ENCODE data around the gene COG1. TPM values are rescaled to one million over a fixed set of nuclear protein-coding genes. Genes with fewer than 3 reads are reported as not detected.

COG1 gene
- total RNA-seq, 1 experiment from 2014 or later: 26.5 TPM

GRCh38 chr17:73240561-73240960 is 47.7 kb downstream of the COG1 start:
- no peak for TF ChIP-seq CTCF (conservative IDR thresholded peaks at IDR 0.05)
- no peak overlapping the region for H3K9ac ChIP-seq (ENCODE audit: extremely low read depth, insufficient read length, low read length)
- no peak overlapping the region for H2BK120ac ChIP-seq (ENCODE audit: low read depth, low read length, poor library complexity, severe bottlenecking)
- H3K14ac ChIP-seq (ENCODE audit: insufficient read depth, low read length): no peak overlapping the region
- no peaks in the 10 kb centered on the region for H3K27me3 ChIP-seq (ENCODE audit: insufficient read depth, low read length)
- H4K91ac ChIP-seq (ENCODE audit: insufficient read length, low read depth, low read length): no peak overlapping the region
- H3K27me3 Mint-ChIP-seq (ENCODE audit: low read depth): no peaks in the 10 kb centered on the region
- H2BK20ac ChIP-seq (ENCODE audit: low read depth, low read length, poor library complexity, severe bottlenecking): no peak overlapping the region
- no peak for DNase-seq
- H3K56ac ChIP-seq (ENCODE audit: insufficient read length, low read depth, low read length): no peak overlapping the region
- no peak overlapping the region for H3K27ac Mint-ChIP-seq
- H3K18ac ChIP-seq (ENCODE audit: insufficient read length, low read depth, low read length): no peak overlapping the region
- no peaks in the 10 kb centered on the region for H3K4me1 ChIP-seq (ENCODE audit: insufficient read depth, low read length)
- no peak overlapping the region for H2BK15ac ChIP-seq (ENCODE audit: low read depth, low read length)
- no CpG with 5 or more reads among the region's 2 CpGs for WGBS (ENCODE audit: extremely low coverage, insufficient read length, low lambda C conversion rate)
- no peak overlapping the region for H2BK12ac ChIP-seq (ENCODE audit: insufficient read length, low read depth, low read length)
- H3K4me1 Mint-ChIP-seq: peaks cover 4 to 6% of the 10 kb centered on the region in 2 experiments; a peak in 3 of 4 replicates
- no peak overlapping the region for H4K8ac ChIP-seq (replicated peaks; ENCODE audit: insufficient read length, low read depth, low read length)
- H4K20me1 ChIP-seq (ENCODE audit: control insufficient read depth, insufficient read depth, insufficient read length): no peaks in the 10 kb centered on the region
- H3K23ac ChIP-seq (ENCODE audit: insufficient read length, low read depth, low read length): no peak overlapping the region
- H3K4ac ChIP-seq (ENCODE audit: low read depth, low read length): no peak overlapping the region
- no peaks in the 10 kb centered on the region for H3K9me3 ChIP-seq (ENCODE audit: control insufficient read depth, low read depth, low read length)
- no peak overlapping the region for H3K4me3 Mint-ChIP-seq
- H2BK5ac ChIP-seq (ENCODE audit: insufficient read length, low read length): no peak overlapping the region
- H3K79me2 ChIP-seq (ENCODE audit: insufficient read depth, low read length): no peaks in the 10 kb centered on the region
- no peaks in the 10 kb centered on the region for H3K23me2 ChIP-seq (ENCODE audit: insufficient read length, low read depth, low read length, poor library complexity, severe bottlenecking)
- no peak overlapping the region for H4K5ac ChIP-seq (ENCODE audit: insufficient read length, low read depth, low read length)
- peaks cover 3% of the 10 kb centered on the region for H3K79me1 ChIP-seq (ENCODE audit: insufficient read depth, low read depth, low read length, poor library complexity, severe bottlenecking)
- H3K27ac ChIP-seq (ENCODE audit: insufficient read length, low read depth, low read length): no peak overlapping the region
- H3K9me3 Mint-ChIP-seq: no peaks in the 10 kb centered on the region
- H3K36me3 Mint-ChIP-seq (ENCODE audit: insufficient read depth in 1 of 3, low read depth in 3 of 3): peaks cover 9 to 80% (median 79%) of the 10 kb centered on the region in 3 experiments
- no peak overlapping the region for H3K4me2 ChIP-seq (ENCODE audit: insufficient read depth, insufficient read length, low read length)
- no peak overlapping the region for H2AK5ac ChIP-seq (ENCODE audit: insufficient read length, low read length)
- H3T11ph ChIP-seq (ENCODE audit: low read length): no peak overlapping the region
- no peak overlapping the region for H2AFZ ChIP-seq (ENCODE audit: low read length)
